MM.1S (cell line): ENCODE results near the gene SETBP1.

Experiments
- DNase-seq: peaks from one replicate; pipeline ENCODE4 v3.0.0-alpha.2; 2015
- H2AFZ ChIP-seq: fragments of 300-600 bp; sonication (generic); 2 replicates; pipeline ENCODE4 v1.6.0; 2016; ENCODE audit warnings: antibody characterized with exemption, low read length
- H3F3A ChIP-seq: fragments of 300-600 bp; sonication (generic); 2 replicates; pipeline ENCODE4 v1.6.1; 2016; ENCODE audit warnings: mild to moderate bottlenecking, antibody characterized with exemption, low read length, moderate library complexity, mixed read lengths; ENCODE audit not compliant: insufficient read depth
- H3K27ac ChIP-seq: fragments of 300-600 bp; sonication (generic); 2 replicates; pipeline ENCODE4 v1.5.1; 2016; ENCODE audit warnings: mild to moderate bottlenecking, low read length
- H3K27me3 ChIP-seq: fragments of 300-600 bp; sonication (generic); replicated peaks from 2 replicates; pipeline ENCODE4 v1.6.0; 2016; ENCODE audit warnings: low read length; ENCODE audit not compliant: insufficient read depth
- H3K36me3 ChIP-seq: fragments of 300-600 bp; sonication (generic); replicated peaks from 2 replicates; pipeline ENCODE4 v1.6.1; 2016; ENCODE audit warnings: mild to moderate bottlenecking, low read length, mixed read lengths; ENCODE audit not compliant: insufficient read depth
- H3K4me1 ChIP-seq: fragments of 300-600 bp; sonication (generic); 2 replicates; pipeline ENCODE4 v1.6.1; 2016; ENCODE audit warnings: low read length, mixed read lengths
- H3K4me2 ChIP-seq: fragments of 300-600 bp; sonication (generic); 2 replicates; pipeline ENCODE4 v1.6.0; 2016; ENCODE audit warnings: low read depth, low read length
- H3K4me3 ChIP-seq: fragments of 300-600 bp; sonication (generic); 2 replicates; pipeline ENCODE4 v1.5.1; 2016; ENCODE audit warnings: low read length, mixed read lengths
- H3K79me2 ChIP-seq: fragments of 300-600 bp; sonication (generic); 2 replicates; pipeline ENCODE4 v1.6.1; 2016; ENCODE audit warnings: mixed run types, low read length, mixed read lengths
- H3K9ac ChIP-seq: fragments of 300-600 bp; sonication (generic); 2 replicates; pipeline ENCODE4 v1.6.1; 2016; ENCODE audit warnings: low read length, mixed read lengths
- H3K9me2 ChIP-seq: fragments of 300-600 bp; sonication (generic); replicated peaks from 2 replicates; pipeline ENCODE4 v1.6.1; 2016; ENCODE audit warnings: mild to moderate bottlenecking, low read length, mixed read lengths; ENCODE audit not compliant: insufficient read depth
- H3K9me3 ChIP-seq: fragments of 300-600 bp; sonication (generic); replicated peaks from 2 replicates; pipeline ENCODE4 v1.6.1; 2016; ENCODE audit warnings: mild to moderate bottlenecking, low read length, mixed read lengths; ENCODE audit not compliant: insufficient read depth
- H4K20me1 ChIP-seq: fragments of 300-600 bp; sonication (generic); 2 replicates; pipeline ENCODE4 v1.6.1; 2016; ENCODE audit warnings: mild to moderate bottlenecking, low read length, moderate library complexity, mixed read lengths; ENCODE audit not compliant: insufficient read depth
- EZH2 ChIP-seq: fragments of 300-600 bp; sonication (generic); optimal IDR thresholded peaks from 2 replicates; pipeline ENCODE3; 2017; ENCODE audit warnings: low read depth, mild to moderate bottlenecking, antibody characterized with exemption, low read length, mixed read lengths
- EZH2phosphoT487 ChIP-seq: fragments of 300-600 bp; sonication (generic); IDR thresholded peaks from 2 replicates; pipeline ENCODE4 v1.6.1; 2018; ENCODE audit warnings: antibody characterized with exemption, low read length
- TF ChIP-seq, protein P1 (sequence below): fragments of 300-600 bp; sonication (generic); IDR thresholded peaks from 2 replicates; pipeline ENCODE4 v1.5.1; 2016; ENCODE audit warnings: antibody characterized with exemption, low read length, mixed read lengths

The SETBP1 gene

DNA sequence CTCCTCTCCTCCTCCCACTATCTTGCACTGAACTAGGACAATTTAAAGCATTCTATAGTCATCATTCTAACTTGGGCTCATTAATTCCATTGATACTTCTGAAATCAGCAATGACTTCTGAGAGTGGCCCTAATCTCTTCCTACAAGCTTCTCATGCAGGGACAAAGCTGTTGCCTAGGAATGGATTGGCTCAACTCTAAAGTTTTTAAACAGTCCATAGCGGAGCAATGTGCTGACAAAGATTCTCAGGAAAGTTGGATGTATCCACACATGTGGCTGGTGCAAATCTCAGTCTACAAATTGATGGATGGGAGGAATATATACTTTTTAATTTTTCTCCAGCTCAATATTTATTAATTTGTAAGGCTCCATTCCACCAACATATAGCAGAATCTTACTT is 388.9 kb downstream of the SETBP1 start:
- no peak overlapping the region for H3K9ac ChIP-seq
- TF ChIP-seq, protein P1, sequence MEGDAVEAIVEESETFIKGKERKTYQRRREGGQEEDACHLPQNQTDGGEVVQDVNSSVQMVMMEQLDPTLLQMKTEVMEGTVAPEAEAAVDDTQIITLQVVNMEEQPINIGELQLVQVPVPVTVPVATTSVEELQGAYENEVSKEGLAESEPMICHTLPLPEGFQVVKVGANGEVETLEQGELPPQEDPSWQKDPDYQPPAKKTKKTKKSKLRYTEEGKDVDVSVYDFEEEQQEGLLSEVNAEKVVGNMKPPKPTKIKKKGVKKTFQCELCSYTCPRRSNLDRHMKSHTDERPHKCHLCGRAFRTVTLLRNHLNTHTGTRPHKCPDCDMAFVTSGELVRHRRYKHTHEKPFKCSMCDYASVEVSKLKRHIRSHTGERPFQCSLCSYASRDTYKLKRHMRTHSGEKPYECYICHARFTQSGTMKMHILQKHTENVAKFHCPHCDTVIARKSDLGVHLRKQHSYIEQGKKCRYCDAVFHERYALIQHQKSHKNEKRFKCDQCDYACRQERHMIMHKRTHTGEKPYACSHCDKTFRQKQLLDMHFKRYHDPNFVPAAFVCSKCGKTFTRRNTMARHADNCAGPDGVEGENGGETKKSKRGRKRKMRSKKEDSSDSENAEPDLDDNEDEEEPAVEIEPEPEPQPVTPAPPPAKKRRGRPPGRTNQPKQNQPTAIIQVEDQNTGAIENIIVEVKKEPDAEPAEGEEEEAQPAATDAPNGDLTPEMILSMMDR = no peak
- TF ChIP-seq EZH2 (no peak), EZH2phosphoT487 (no peak)

DNA sequence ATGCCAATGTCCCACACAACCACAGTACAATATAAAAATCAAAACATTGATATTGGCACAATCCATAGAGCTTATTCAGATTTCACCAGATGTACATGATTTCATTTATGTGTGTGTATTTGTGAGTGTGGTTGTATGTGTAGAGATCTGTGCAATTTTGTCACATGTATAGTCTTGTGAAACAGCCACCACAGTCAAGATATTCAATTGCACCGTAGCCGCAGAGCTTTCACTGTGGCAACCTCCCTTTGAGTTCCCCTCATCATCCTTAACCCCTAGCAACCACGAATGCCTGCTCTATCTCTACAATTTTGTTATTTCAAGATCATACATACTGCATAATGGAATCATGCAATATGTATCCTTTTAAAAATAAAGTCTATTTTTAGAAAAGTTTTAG is 391.3 kb downstream of the SETBP1 start:
- no peak for TF ChIP-seq EZH2phosphoT487
- TF ChIP-seq EZH2 = no peak
- TF ChIP-seq, protein P1 = no peak
- Histone ChIP-seq H3K27ac (no peak overlapping the region), H3K4me1 (no peaks in the 10 kb centered on the region), H3K36me3 (no peaks in the 10 kb centered on the region), H3K4me3 (no peak overlapping the region), H3K9ac (no peak overlapping the region), H3K27me3 (no peaks in the 10 kb centered on the region), H2AFZ (no peak overlapping the region), H3K9me2 (no peaks in the 10 kb centered on the region), H3K9me3 (no peaks in the 10 kb centered on the region), H3K79me2 (no peaks in the 10 kb centered on the region), H3K4me2 (no peak overlapping the region), H4K20me1 (no peaks in the 10 kb centered on the region), H3F3A (no peaks in the 10 kb centered on the region)
- no peak for DNase-seq

More for the DNA sequence above, 388.9 kb downstream of the SETBP1 start:
- Histone ChIP-seq H3K4me1 (no peaks in the 10 kb centered on the region), H4K20me1 (no peaks in the 10 kb centered on the region), H3K36me3 (no peaks in the 10 kb centered on the region), H3K9me3 (no peaks in the 10 kb centered on the region), H3K9me2 (no peaks in the 10 kb centered on the region), H3K27ac (no peak overlapping the region), H3K4me3 (no peak overlapping the region), H3F3A (no peaks in the 10 kb centered on the region), H3K79me2 (no peaks in the 10 kb centered on the region), H2AFZ (no peak overlapping the region), H3K27me3 (no peaks in the 10 kb centered on the region), H3K4me2 (no peak overlapping the region)
- DNase-seq = no peak

DNA sequence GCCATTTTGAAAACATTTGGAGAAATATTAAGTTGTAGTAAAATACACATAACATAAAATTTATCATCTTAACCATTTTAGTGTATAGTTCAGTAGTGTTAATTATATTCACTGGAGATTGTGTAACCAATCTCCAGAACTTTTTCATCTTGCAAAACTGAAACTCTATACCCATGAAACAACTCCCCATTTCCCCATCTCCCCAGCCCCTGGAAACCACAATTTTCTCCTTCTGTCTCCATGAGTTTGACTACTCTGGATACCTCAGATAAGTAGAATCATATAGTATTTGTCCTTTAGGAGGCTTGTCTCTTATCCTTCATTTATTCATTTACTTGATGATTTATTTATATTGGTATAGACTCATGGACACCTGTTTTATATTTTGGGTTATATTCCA is 392.9 kb downstream of the SETBP1 start:
- H3K27ac ChIP-seq = no peak overlapping the region
- no peak for DNase-seq
- H3K36me3 ChIP-seq = no peaks in the 10 kb centered on the region
- no peaks in the 10 kb centered on the region for H4K20me1 ChIP-seq
- no peak overlapping the region for H3K4me3 ChIP-seq
- H3F3A ChIP-seq = no peaks in the 10 kb centered on the region
- TF ChIP-seq EZH2 (no peak), EZH2phosphoT487 (no peak)
- TF ChIP-seq, protein P1 = no peak
- no peaks in the 10 kb centered on the region for H3K9me2 ChIP-seq
- no peaks in the 10 kb centered on the region for H3K27me3 ChIP-seq
- no peaks in the 10 kb centered on the region for H3K4me1 ChIP-seq
- no peak overlapping the region for H2AFZ ChIP-seq
- no peaks in the 10 kb centered on the region for H3K79me2 ChIP-seq
- no peaks in the 10 kb centered on the region for H3K9me3 ChIP-seq
- H3K4me2 ChIP-seq = no peak overlapping the region
- no peak overlapping the region for H3K9ac ChIP-seq
